ENCODE results near the gene CCL20. TPM values are rescaled to one million over a fixed set of nuclear protein-coding genes. Genes with fewer than 3 reads are reported as not detected.
"Not testable (repeated sequence)": the region's sequence is repeated elsewhere in the genome, so short reads cannot be mapped to it uniquely, and the experiment has no call there.

The CCL20 gene
- polyA plus RNA-seq, 3 donors from 2014 or later: 1.1 TPM; not detected in 2

DNA sequence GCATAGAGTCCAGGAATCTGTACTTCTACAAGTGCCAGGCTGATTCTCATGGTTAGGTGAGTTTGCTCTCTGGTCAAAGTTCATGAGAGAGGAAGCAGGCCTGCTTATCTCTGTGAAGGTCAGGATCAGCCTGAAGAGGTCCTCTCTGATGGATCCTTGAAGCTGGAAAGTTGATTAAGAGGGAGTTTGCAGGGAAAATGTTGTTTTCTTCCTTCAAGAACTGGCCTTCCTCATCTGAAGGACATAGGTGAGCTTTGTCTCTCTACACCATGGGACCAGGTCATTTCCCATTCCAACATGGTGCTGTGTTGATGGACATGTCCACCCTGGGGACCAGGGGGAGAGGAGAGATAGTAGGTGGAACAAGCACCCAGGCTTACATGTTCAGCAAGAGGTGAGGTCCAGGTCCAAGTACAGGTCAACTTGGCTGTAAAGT is 14.9 kb downstream of the CCL20 start:
- no peaks in the 10 kb centered on the region for H3K36me3 Mint-ChIP-seq
- no peak overlapping the region for H3K27ac Mint-ChIP-seq
- peaks cover 0 to 4% (median 0%) of the 10 kb centered on the region in 3 donors for H3K27me3 Mint-ChIP-seq (ENCODE audit: low read depth in 3 of 3)
- peaks cover 0 to 5% (median 2%) of the 10 kb centered on the region in 6 donors for H3K9me3 Mint-ChIP-seq
- no peak for DNase-seq
- no peak overlapping the region for H3K4me3 Mint-ChIP-seq
- H3K4me1 Mint-ChIP-seq: no peaks in the 10 kb centered on the region

- Mint-ChIP-seq H3K9me3 (peaks cover 0 to 6% (median 2%) of the 10 kb centered on the region in 6 donors), H3K27ac (no peak overlapping the region), H3K27me3 (ENCODE audit: low read depth in 3 of 3) (peaks cover 0 to 3% (median 0%) of the 10 kb centered on the region in 3 donors), H3K4me3 (no peak overlapping the region), H3K4me1 (no peaks in the 10 kb centered on the region), H3K36me3 (no peaks in the 10 kb centered on the region)
- DNase-seq: no peak
Observed at GRCh38 chr2:227829337-227829736, 15.7 kb downstream of the CCL20 start.

DNA sequence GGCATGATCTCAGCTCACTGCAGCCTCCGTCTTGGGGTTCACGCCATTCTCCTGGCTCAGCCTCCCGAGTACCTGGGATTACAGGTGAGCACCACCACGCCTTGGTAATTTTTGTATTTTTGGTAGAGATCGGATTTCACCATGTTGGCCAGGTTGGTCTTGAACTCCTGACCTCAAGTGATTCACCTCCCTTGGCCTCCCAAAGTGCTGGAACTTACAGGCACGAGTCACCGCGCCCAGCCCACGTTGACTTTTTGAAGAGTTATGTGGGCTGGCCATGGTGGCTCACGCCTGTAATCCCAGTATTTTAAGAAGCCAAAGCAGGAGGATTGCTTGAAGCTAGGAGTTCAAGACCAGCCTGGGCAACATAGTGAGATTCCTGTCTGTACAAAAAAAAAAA is 20.8 kb downstream of the CCL20 start:
- no peak overlapping the region for H3K27ac Mint-ChIP-seq
- H3K9me3 Mint-ChIP-seq: peaks cover 0 to 9% (median 4%) of the 10 kb centered on the region in 6 donors
- no peak for DNase-seq
- H3K4me3 Mint-ChIP-seq: no peak overlapping the region
- H3K4me1 Mint-ChIP-seq: no peaks in the 10 kb centered on the region
- H3K27me3 Mint-ChIP-seq (ENCODE audit: low read depth in 3 of 3): peaks cover 0 to 7% (median 2%) of the 10 kb centered on the region in 3 donors
- H3K36me3 Mint-ChIP-seq: no peaks in the 10 kb centered on the region

DNA sequence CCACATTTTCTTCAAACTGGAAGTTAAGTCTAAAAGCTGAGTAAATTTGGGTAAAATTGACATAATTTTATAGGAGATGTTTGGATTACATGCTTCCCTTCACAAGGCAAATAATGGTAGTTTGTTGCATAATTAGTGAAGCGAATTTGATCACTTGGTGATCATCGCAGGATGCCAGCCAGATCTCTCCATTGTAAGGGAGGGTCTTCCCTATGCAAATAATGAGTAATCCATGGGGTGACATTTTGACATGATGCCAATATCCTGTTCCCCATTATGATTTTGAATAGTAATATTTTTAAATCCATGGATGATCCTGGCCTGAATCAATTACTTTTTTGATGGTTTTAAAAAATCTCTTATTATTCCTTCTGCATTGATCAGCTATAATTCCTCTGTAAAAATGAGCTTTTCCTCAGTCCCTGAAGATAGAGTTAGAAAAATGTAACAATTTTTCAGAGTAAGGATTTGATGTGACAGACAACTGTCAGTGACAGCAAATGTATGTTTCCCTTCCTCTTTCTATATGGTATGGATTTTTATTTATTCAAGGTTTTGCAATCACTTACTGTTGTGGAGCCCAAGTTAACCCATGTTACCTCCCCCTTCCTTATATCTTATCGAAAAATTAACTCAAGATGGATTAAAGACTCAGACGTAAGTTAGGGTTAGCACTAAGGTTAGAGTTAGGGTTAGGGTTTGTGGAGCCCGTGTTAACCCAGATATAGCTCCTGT is 21.4 kb downstream of the CCL20 start:
- no peaks in the 10 kb centered on the region for H3K4me1 Mint-ChIP-seq
- H3K4me3 Mint-ChIP-seq: no peak overlapping the region
- H3K9me3 Mint-ChIP-seq: peaks cover 0 to 9% (median 4%) of the 10 kb centered on the region in 6 donors
- peaks cover 0 to 7% (median 2%) of the 10 kb centered on the region in 3 donors for H3K27me3 Mint-ChIP-seq (ENCODE audit: low read depth in 3 of 3)
- no peak overlapping the region for H3K27ac Mint-ChIP-seq
- no peaks in the 10 kb centered on the region for H3K36me3 Mint-ChIP-seq
- DNase-seq: no peak

GRCh38 chr2:227839339-227840129 is 25.9 kb downstream of the CCL20 start:
- not testable (repeated sequence) for H3K9me3 Mint-ChIP-seq; H3K27ac Mint-ChIP-seq; H3K4me1 Mint-ChIP-seq; DNase-seq; H3K36me3 Mint-ChIP-seq; H3K27me3 Mint-ChIP-seq (ENCODE audit: low read depth in 3 of 3); H3K4me3 Mint-ChIP-seq

DNA sequence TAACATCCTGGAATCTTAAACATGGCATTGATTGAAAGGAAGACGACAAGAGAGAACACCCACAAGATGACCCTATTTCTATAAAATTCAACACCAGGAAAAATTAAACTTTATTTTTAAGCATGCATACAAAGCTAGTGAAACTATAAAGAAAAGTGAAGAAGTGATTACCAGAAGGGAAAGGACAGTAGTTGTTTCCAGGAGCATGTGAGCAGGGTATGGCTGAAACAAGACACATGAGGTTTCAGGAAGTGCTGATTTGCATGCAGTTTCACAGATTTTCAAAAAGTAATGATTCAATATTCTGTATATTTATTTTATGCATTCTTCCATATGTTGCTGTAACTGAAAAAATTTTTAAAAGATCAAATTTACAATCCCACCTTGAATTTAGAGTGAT is 33.2 kb downstream of the CCL20 start:
- Mint-ChIP-seq H3K9me3 (peaks cover 0 to 5% (median under 1%) of the 10 kb centered on the region in 6 donors), H3K4me3 (no peak overlapping the region)

GRCh38 chr2:227848146-227848545 is 34.5 kb downstream of the CCL20 start:
- no peak for DNase-seq
- Mint-ChIP-seq H3K9me3 (peaks cover 0 to 5% (median 2%) of the 10 kb centered on the region in 6 donors), H3K36me3 (no peaks in the 10 kb centered on the region), H3K27ac (peak overlapping the region in 1 of 6 donors; percentile 32), H3K27me3 (ENCODE audit: low read depth in 3 of 3) (no peaks in the 10 kb centered on the region), H3K4me1 (no peaks in the 10 kb centered on the region), H3K4me3 (no peak overlapping the region)

More for the DNA sequence above, 33.2 kb downstream of the CCL20 start:
- H3K4me1 Mint-ChIP-seq: no peaks in the 10 kb centered on the region
- H3K27me3 Mint-ChIP-seq (ENCODE audit: low read depth in 3 of 3): no peaks in the 10 kb centered on the region
- H3K27ac Mint-ChIP-seq: no peak overlapping the region
- DNase-seq: no peak
- H3K36me3 Mint-ChIP-seq: no peaks in the 10 kb centered on the region

DNA sequence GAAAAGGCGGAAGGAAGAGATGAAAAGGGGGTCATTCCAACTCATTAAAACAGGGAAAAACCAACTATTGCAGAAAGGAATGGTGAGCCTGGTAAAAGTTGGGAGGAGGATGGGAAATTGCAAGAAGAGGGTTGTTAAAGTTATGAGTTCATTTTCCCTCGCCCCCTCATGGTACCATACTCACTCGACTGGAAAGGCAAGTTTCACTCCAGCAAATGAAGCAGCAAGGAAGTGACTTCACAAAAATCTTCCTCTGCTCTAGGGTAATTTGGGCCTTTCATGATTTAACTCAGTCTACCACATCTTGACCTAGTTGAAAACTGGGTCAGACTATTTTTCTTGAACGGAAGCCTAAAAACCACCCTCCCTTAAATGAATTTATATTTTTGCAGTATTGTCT is 34.9 kb downstream of the CCL20 start:
- Mint-ChIP-seq H3K4me3 (peak overlapping the region in 1 of 5 donors; percentile 9), H3K4me1 (no peaks in the 10 kb centered on the region), H3K27ac (peak overlapping the region in 1 of 6 donors; percentile 32), H3K36me3 (no peaks in the 10 kb centered on the region), H3K9me3 (peaks cover 0 to 5% (median 2%) of the 10 kb centered on the region in 6 donors), H3K27me3 (ENCODE audit: low read depth in 3 of 3) (no peaks in the 10 kb centered on the region)
- no peak for DNase-seq

DNA sequence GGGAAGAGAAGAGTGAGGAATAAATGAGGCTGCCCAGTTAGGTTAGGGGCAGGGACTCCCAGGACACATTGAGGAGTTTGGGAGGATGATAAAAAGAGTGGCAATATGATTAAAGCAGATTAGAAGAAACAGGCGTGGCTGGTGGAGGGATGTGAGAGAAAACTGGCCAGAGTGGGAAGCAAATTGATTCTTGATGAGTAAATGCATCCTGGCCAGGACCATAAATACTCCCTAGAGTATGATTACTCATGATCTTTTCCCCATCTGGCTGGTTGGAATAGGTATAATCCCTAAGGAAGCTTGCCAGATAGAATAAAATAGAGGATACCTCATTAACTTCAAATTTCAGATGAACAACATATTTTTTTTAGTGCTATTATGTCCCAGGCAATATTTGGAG is 36.3 kb downstream of the CCL20 start:
- Mint-ChIP-seq H3K9me3 (peaks cover 0 to 5% (median 2%) of the 10 kb centered on the region in 6 donors), H3K4me3 (no peak overlapping the region), H3K36me3 (no peaks in the 10 kb centered on the region), H3K4me1 (no peaks in the 10 kb centered on the region), H3K27me3 (ENCODE audit: low read depth in 3 of 3) (no peaks in the 10 kb centered on the region), H3K27ac (no peak overlapping the region)
- DNase-seq: no peak

GRCh38 chr2:227853204-227853629 is 39.6 kb downstream of the CCL20 start:
- Mint-ChIP-seq H3K4me3 (no peak overlapping the region), H3K4me1 (no peaks in the 10 kb centered on the region), H3K27ac (no peak overlapping the region)

GRCh38 chr2:227853765-227854271 is 40.2 kb downstream of the CCL20 start:
- Mint-ChIP-seq H3K9me3 (peaks cover 0 to 2% (median 1%) of the 10 kb centered on the region in 6 donors), H3K27me3 (ENCODE audit: low read depth in 3 of 3) (no peaks in the 10 kb centered on the region), H3K4me3 (no peak overlapping the region), H3K36me3 (no peaks in the 10 kb centered on the region), H3K4me1 (no peaks in the 10 kb centered on the region), H3K27ac (no peak overlapping the region)
- no peak for DNase-seq

More at GRCh38 chr2:227853204-227853629, 39.6 kb downstream of the CCL20 start:
- Mint-ChIP-seq H3K9me3 (peaks cover 0 to 2% (median 1%) of the 10 kb centered on the region in 6 donors), H3K27me3 (ENCODE audit: low read depth in 3 of 3) (no peaks in the 10 kb centered on the region), H3K36me3 (no peaks in the 10 kb centered on the region)
- no peak for DNase-seq

- DNase-seq: no peak
- no peaks in the 10 kb centered on the region for H3K27me3 Mint-ChIP-seq (ENCODE audit: low read depth in 3 of 3)
- no peak overlapping the region for H3K4me3 Mint-ChIP-seq
- H3K4me1 Mint-ChIP-seq: no peaks in the 10 kb centered on the region
- H3K36me3 Mint-ChIP-seq: no peaks in the 10 kb centered on the region
- no peak overlapping the region for H3K27ac Mint-ChIP-seq
- H3K9me3 Mint-ChIP-seq: peaks cover 0 to 2% (median under 1%) of the 10 kb centered on the region in 6 donors
Observed at GRCh38 chr2:227855440-227855839, 41.8 kb downstream of the CCL20 start.

DNA sequence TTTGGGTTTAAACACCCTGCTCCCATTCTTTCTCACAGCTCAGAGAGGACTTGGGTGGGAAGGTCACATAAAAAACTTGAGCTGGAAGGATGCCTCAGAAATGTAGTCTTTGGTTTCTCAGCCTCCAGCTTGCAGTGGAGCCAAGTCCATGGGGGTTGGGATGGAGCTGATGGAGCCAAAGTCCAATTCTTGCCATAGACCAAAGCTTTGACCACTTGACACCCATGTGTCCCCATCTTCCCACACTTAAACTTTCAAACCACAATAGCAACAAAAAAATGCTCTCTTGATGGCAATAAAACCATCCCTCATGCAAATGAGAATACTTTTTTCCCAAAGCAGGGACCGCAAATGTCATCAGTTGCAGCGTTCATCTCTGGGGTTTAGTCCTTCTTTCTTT is 43.1 kb downstream of the CCL20 start:
- Mint-ChIP-seq H3K27me3 (ENCODE audit: low read depth in 3 of 3) (peaks cover 0 to 1% (median 0%) of the 10 kb centered on the region in 3 donors), H3K9me3 (peaks cover 0 to 1% (median 0%) of the 10 kb centered on the region in 6 donors), H3K4me1 (no peaks in the 10 kb centered on the region), H3K27ac (no peak overlapping the region), H3K4me3 (no peak overlapping the region), H3K36me3 (no peaks in the 10 kb centered on the region)
- no peak for DNase-seq

DNA sequence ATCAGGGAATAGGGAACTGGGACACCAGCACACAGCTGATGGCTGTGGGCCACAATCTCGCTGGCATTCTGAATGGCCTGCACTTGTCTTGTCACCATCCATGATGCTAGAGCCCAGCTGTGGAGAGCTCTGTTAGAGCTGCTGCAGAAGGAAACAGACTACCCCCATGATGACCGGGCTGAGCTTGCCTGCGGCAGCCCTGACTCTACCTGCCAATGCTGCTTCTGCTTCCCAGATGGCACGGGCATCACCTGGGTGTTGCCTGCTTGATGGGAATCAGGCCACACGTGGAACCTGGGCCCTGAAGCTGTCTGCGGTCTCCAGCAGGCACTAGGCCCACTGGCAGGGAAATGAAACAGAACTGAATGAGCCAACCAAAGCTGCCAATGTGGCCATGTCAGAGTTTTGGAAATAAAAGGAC is 46.6 kb downstream of the CCL20 start:
- no peak overlapping the region for H3K4me3 Mint-ChIP-seq
- no peaks in the 10 kb centered on the region for H3K36me3 Mint-ChIP-seq
- no peaks in the 10 kb centered on the region for H3K4me1 Mint-ChIP-seq

More for the DNA sequence above, 46.6 kb downstream of the CCL20 start:
- Mint-ChIP-seq H3K27ac (no peak overlapping the region), H3K27me3 (ENCODE audit: low read depth in 3 of 3) (peaks cover 0 to 3% (median 0%) of the 10 kb centered on the region in 3 donors), H3K9me3 (no peaks in the 10 kb centered on the region)
- no peak for DNase-seq

All from immature natural killer cell (primary cell).